GM18519 (cell line): ENCODE measurements around the gene DNAH14.

Experiments used
- ATAC-seq: cut with Tn5 transposase; IDR thresholded peaks from one replicate; pipeline ENCODE4 v1.9.1; 2021; ENCODE audit warnings: mild to moderate bottlenecking, moderate library complexity; ENCODE audit not compliant: unreplicated experiment, low FRiP score

DNAH14 gene

GRCh38 chr1:225441314-225442122 lies 512.0 kb downstream of the DNAH14 start:
- ATAC-seq, result no peak

- no peak for ATAC-seq
Observed at GRCh38 chr1:225442123-225442505, 512.6 kb downstream of the DNAH14 start.

GRCh38 chr1:225445639-225446594 lies 516.4 kb downstream of the DNAH14 start:
- ATAC-seq, result no peak

- no peak for ATAC-seq
Observed at GRCh38 chr1:225446595-225446960, 517.1 kb downstream of the DNAH14 start.

- no peak for ATAC-seq
Observed at GRCh38 chr1:225446981-225447615, 517.6 kb downstream of the DNAH14 start.

GRCh38 chr1:225447650-225448089 lies 518.2 kb downstream of the DNAH14 start:
- ATAC-seq, result no peak

DNA sequence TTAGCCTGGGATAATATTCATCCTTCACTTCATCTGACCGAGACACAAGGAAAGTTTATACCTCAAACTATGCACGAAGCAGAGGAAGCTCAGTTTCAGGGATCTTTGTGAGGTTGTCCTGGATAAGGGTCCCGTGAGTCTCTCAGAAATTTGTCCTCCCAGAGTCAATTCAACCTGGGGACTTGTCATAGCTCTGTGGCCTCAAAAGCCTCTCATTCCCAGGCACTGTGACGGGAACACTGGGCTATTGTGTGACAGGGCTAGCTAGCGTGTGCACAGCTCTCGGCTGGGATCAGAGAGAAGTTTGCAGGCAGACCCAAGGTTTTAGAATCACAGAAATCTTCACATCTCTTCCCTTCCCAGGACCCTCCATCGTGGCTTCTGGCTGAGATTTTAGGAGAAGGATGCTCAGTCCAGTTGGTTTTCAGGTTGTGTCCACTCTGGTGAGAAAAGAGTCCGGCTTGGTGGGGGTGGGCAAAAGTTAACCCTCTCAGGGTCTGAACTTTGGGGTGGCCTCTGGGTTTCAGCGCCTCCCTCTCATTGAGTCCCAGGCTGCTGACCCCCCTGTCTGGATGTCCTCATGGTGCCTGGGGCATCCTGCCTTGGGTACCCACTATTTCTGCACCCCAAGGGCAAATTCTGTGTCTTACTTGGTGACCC lies 518.8 kb downstream of the DNAH14 start:
- ATAC-seq, result no peak
